DOHH2 (cell line): ENCODE data around the gene AHCTF1.

ENCODE experiments used
- EZH2phosphoT487 ChIP-seq: fragments of 200-600 bp; sonication (generic); IDR thresholded peaks from 2 replicates; pipeline ENCODE4 v1.6.1; 2017; ENCODE audit warnings: borderline replicate concordance, mild to moderate bottlenecking, antibody characterized with exemption, low read length, moderate library complexity, mixed read lengths
- TF ChIP-seq, protein P1 (sequence below): fragments of 200-600 bp; sonication (generic); IDR thresholded peaks from one replicate; pipeline ENCODE4 v1.5.1; 2014; ENCODE audit warnings: antibody characterized with exemption, mild to moderate bottlenecking, low read depth, low read length; ENCODE audit not compliant: poor library complexity, severe bottlenecking

DNA sequence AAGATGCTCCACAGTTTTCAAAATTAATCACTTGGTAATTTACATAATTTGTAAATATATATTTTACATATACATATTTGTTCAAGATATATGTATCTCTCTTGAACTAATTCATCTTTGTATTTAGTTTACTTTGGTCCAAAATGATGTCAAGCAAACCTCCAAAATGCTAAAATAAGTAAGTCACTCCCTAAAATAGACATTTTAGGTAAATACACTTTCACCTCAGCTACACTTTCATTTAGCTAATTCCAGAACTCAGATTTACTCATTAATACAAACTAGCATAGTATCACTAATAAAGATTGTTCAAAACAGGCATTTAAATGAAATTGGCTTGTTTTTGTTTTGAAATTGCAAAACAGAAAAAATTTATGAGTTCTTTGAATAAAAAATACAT is 40.6 kb downstream of the AHCTF1 start:
- TF ChIP-seq, protein P1, sequence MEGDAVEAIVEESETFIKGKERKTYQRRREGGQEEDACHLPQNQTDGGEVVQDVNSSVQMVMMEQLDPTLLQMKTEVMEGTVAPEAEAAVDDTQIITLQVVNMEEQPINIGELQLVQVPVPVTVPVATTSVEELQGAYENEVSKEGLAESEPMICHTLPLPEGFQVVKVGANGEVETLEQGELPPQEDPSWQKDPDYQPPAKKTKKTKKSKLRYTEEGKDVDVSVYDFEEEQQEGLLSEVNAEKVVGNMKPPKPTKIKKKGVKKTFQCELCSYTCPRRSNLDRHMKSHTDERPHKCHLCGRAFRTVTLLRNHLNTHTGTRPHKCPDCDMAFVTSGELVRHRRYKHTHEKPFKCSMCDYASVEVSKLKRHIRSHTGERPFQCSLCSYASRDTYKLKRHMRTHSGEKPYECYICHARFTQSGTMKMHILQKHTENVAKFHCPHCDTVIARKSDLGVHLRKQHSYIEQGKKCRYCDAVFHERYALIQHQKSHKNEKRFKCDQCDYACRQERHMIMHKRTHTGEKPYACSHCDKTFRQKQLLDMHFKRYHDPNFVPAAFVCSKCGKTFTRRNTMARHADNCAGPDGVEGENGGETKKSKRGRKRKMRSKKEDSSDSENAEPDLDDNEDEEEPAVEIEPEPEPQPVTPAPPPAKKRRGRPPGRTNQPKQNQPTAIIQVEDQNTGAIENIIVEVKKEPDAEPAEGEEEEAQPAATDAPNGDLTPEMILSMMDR, result no peak
- TF ChIP-seq EZH2phosphoT487, result no peak
